ENCODE data around the gene ATMIN. TPM values are rescaled to one million over a fixed set of nuclear protein-coding genes. Genes with fewer than 3 reads are reported as not detected.

Gene ATMIN
- polyA plus RNA-seq, 1 of the 3 experiments (the other 2 are of a cell fraction): 15.3 TPM

GRCh38 chr16:81067166-81067565, 31.5 kb downstream of the ATMIN start (continued):
- no peak for TF ChIP-seq YY1 (IDR thresholded peaks at IDR 0.05; ENCODE audit: low read depth)
- TF ChIP-seq IRF3 (IDR thresholded peaks at IDR 0.05; ENCODE audit: low read depth, low read length): no peak
- no peak for TF ChIP-seq TAF1 (IDR thresholded peaks at IDR 0.05; ENCODE audit: borderline replicate concordance, low read depth, low read length)

GRCh38 chr16:81069063-81069462, 33.4 kb downstream of the ATMIN start:
- no peaks in the 10 kb centered on the region for H3K79me2 ChIP-seq (ENCODE audit: insufficient read depth)
- H3K36me3 ChIP-seq (replicated peaks in 1 of 2; ENCODE audit: control insufficient read depth in 1 of 2, insufficient read depth in 2 of 2, low read length in 1 of 2): no peaks in the 10 kb centered on the region
- no peaks in the 10 kb centered on the region for H3F3A ChIP-seq (replicated peaks; ENCODE audit: insufficient read depth)
- no peak overlapping the region for H3K4me3 ChIP-seq (ENCODE audit: low read depth in 2 of 2, low read length in 1 of 2)
- no peak overlapping the region for H3K27ac ChIP-seq (ENCODE audit: low read depth in 2 of 2, low read length in 1 of 2)
- no peak overlapping the region for H3K4me2 ChIP-seq
- H3K9me2 ChIP-seq: no peaks in the 10 kb centered on the region
- H3K9me3 ChIP-seq: no peaks in the 10 kb centered on the region
- CTCF ChIA-PET: no interaction called here
- WGBS (ENCODE audit: low lambda C conversion rate): 95% methylated on average over 4 of the region's 4 CpGs
- TF ChIP-seq NFIC (IDR thresholded peaks at IDR 0.05; ENCODE audit: borderline replicate concordance): no peak
- H4K20me1 ChIP-seq (ENCODE audit: insufficient read depth): no peaks in the 10 kb centered on the region
- no peak overlapping the region for H3K9ac ChIP-seq
- no peak for DNase-seq
- no peak overlapping the region for H2AFZ ChIP-seq (ENCODE audit: low read depth)
- POLR2A ChIA-PET: no interaction called here
- H3K27me3 ChIP-seq (ENCODE audit: insufficient read depth): no peaks in the 10 kb centered on the region
- no peaks in the 10 kb centered on the region for H3K4me1 ChIP-seq (ENCODE audit: control insufficient read depth in 1 of 2, insufficient read depth in 2 of 2, low read depth in 1 of 2, low read length in 1 of 2)

GRCh38 chr16:81070979-81071378, 35.3 kb downstream of the ATMIN start:
- Histone ChIP-seq H3K4me3 (ENCODE audit: low read depth in 2 of 2, low read length in 1 of 2) (no peak overlapping the region), H3K4me1 (ENCODE audit: control insufficient read depth in 1 of 2, insufficient read depth in 2 of 2, low read depth in 1 of 2, low read length in 1 of 2) (no peaks in the 10 kb centered on the region; a peak in 1 of 4 replicates), H3K9me2 (no peaks in the 10 kb centered on the region), H4K20me1 (ENCODE audit: insufficient read depth) (no peaks in the 10 kb centered on the region), H3K4me2 (no peak overlapping the region), H2AFZ (ENCODE audit: low read depth) (no peak overlapping the region), H3F3A (replicated peaks; ENCODE audit: insufficient read depth) (peaks cover 1% of the 10 kb centered on the region), H3K27ac (ENCODE audit: low read depth in 2 of 2, low read length in 1 of 2) (no peak overlapping the region), H3K9me3 (no peaks in the 10 kb centered on the region), H3K9ac (no peak overlapping the region), H3K79me2 (ENCODE audit: insufficient read depth) (no peaks in the 10 kb centered on the region), H3K27me3 (ENCODE audit: insufficient read depth) (no peaks in the 10 kb centered on the region), H3K36me3 (replicated peaks in 1 of 2; ENCODE audit: control insufficient read depth in 1 of 2, insufficient read depth in 2 of 2, low read length in 1 of 2) (no peaks in the 10 kb centered on the region)
- WGBS (ENCODE audit: low lambda C conversion rate): 83% methylated on average over 7 of the region's 8 CpGs
- TF ChIP-seq REST (IDR thresholded peaks at IDR 0.05; ENCODE audit: low read depth, low read length): no peak
- POLR2A ChIA-PET: no interaction called here
- no peak for DNase-seq
- CTCF ChIA-PET: no interaction called here

Measured in SK-N-SH (cell line).